K562 (cell line): Measurements from ENCODE around the gene ANKRD16. TPM values are rescaled to one million over a fixed set of nuclear protein-coding genes. Genes with fewer than 3 reads are reported as not detected.

Experiments used
- ATAC-seq: fragments of 200-7000 bp; cut with Tn5 transposase; 3 replicates; pipeline ENCODE4 v1.9.1; 2020; ENCODE audit warnings: moderate library complexity
- BruUV-seq: library from RNA; stranded (reverse); fragments of 400-500 nt; replicated peaks from 2 replicates; lab custom pipeline; 2021; lab: Mats Ljungman, UMichigan
- CTCF ChIA-PET: fragments of 300-600 bp; formaldehyde crosslinking; extraction: SDS; loops from one replicate; lab custom pipeline; 2021; ENCODE audit warnings: low intra/inter-chr PET ratio; lab: Yijun Ruan, JAX
- POLR2A ChIA-PET: fragments of 300-600, 350-650 bp; sonication (Branson Sonifier 250); formaldehyde crosslinking; extraction: SDS; loops from one replicate; lab custom pipeline; 2021; ENCODE audit warnings: antibody characterized with exemption, inconsistent platforms; lab: Yijun Ruan, JAX
- DNase-seq, 4 experiments: peaks; one replicate each; pipeline versions ENCODE4 v3.0.0 to v3.0.0-alpha.2; 2011 to 2018; ENCODE audit warnings: low spot score in 3 of 4, mixed read lengths in 3 of 4; ENCODE audit errors: extremely low read depth in 1 of 4
- FAIRE-seq: peaks from 2 replicates; lab custom pipeline; 2011; peaks lifted over from hg19 to GRCh38; lab: Jason Lieb, UNC
- H2AFZ ChIP-seq: 2 replicates; pipeline ENCODE4 v1.6.0; 2011; ENCODE audit warnings: low read depth, low read length, control low read depth, inconsistent platforms
- H3K27ac ChIP-seq: fragments of 200-600 bp; 3 replicates; pipeline ENCODE4 v1.8.0; 2011; ENCODE audit warnings: low read depth, mild to moderate bottlenecking, control low read depth, inconsistent platforms, low read length, moderate library complexity, mixed read lengths; ENCODE audit errors: extremely low read depth
- H3K27me3 ChIP-seq, 2 experiments: fragments of 300-600 bp in 1 of 2; 2 replicates in 1 of 2; 3 replicates in 1 of 2; pipeline versions ENCODE4 v1.6.0 to v1.8.0; 2011; ENCODE audit warnings: inconsistent platforms in 2 of 2, low read length in 2 of 2, mild to moderate bottlenecking in 1 of 2, mixed read lengths in 1 of 2, moderate library complexity in 1 of 2; ENCODE audit not compliant: control insufficient read depth in 2 of 2, insufficient read depth in 2 of 2
- H3K36me3 ChIP-seq: fragments of 300-600 bp; 3 replicates; pipeline ENCODE4 v1.8.0; 2011; ENCODE audit warnings: mild to moderate bottlenecking, low read length, inconsistent platforms; ENCODE audit not compliant: control insufficient read depth, insufficient read depth
- H3K4me1 ChIP-seq, 2 experiments: fragments of 200-600 bp in 1 of 2; replicated peaks in 1 of 2; 2 replicates in 1 of 2; 3 replicates in 1 of 2; pipeline versions ENCODE4 v1.5.1 to v1.8.0; 2011; ENCODE audit warnings: inconsistent platforms in 2 of 2, low read length in 2 of 2, mild to moderate bottlenecking in 1 of 2, mixed read lengths in 1 of 2, moderate library complexity in 1 of 2; ENCODE audit not compliant: control insufficient read depth in 2 of 2, insufficient read depth in 2 of 2
- H3K4me2 ChIP-seq: 2 replicates; pipeline ENCODE4 v1.6.1; 2011; ENCODE audit warnings: low read length, control low read depth, inconsistent platforms, mixed read lengths; ENCODE audit not compliant: insufficient read depth
- H3K4me3 ChIP-seq: fragments of 200-600 bp; sonication (generic), shearing (Covaris generic); 2 replicates; pipeline ENCODE4 v1.5.1; 2016; ENCODE audit warnings: control low read depth, inconsistent platforms
- H3K79me2 ChIP-seq: fragments of 200-600 bp; 3 replicates; pipeline ENCODE4 v1.8.0; 2011; ENCODE audit warnings: low read length, inconsistent platforms; ENCODE audit not compliant: control insufficient read depth, insufficient read depth
- H3K9ac ChIP-seq, 2 experiments: 2 replicates each; pipeline versions ENCODE4 v1.6.0 to v1.6.1; 2011; ENCODE audit warnings: low read depth in 2 of 2, low read length in 2 of 2, control low read depth in 1 of 2, inconsistent platforms in 1 of 2, mild to moderate bottlenecking in 1 of 2, mixed read lengths in 1 of 2; ENCODE audit not compliant: insufficient read depth in 1 of 2
- H3K9me1 ChIP-seq: one replicate; pipeline ENCODE4 v1.6.0; 2011; ENCODE audit warnings: inconsistent platforms, mild to moderate bottlenecking, low read length, moderate library complexity; ENCODE audit not compliant: control insufficient read depth, insufficient read depth
- H3K9me3 ChIP-seq: replicated peaks from 2 replicates; pipeline ENCODE4 v1.5.1; 2011; ENCODE audit warnings: low read depth, low read length, inconsistent platforms; ENCODE audit not compliant: control insufficient read depth, insufficient read depth
- H4K20me1 ChIP-seq: replicated peaks from 2 replicates; pipeline ENCODE4 v1.6.1; 2011; ENCODE audit warnings: low read length, inconsistent platforms, mixed read lengths; ENCODE audit not compliant: control insufficient read depth, insufficient read depth
- CEBPG ChIP-seq, 3 experiments: fragments of 200-800 bp in 1 of 3; sonication (Bioruptor generic) in 1 of 3; sonication (generic) in 1 of 3; formaldehyde crosslinking in 1 of 3; IDR thresholded peaks in 2 of 3; conservative IDR thresholded peaks in 1 of 3; 2 replicates each; pipeline versions ENCODE4 v1.6.1 to v1.8.0; 2016 to 2022; ENCODE audit warnings: missing compliant biosample characterization in 2 of 3, missing genetic modification characterization in 2 of 3, mild to moderate bottlenecking in 1 of 3, missing genetic modification reagents in 1 of 3
- FOXP1 ChIP-seq: sonication (generic); formaldehyde crosslinking; IDR thresholded peaks from 2 replicates; pipeline ENCODE4 v1.8.0; 2022; ENCODE audit warnings: mild to moderate bottlenecking, missing genetic modification reagents
- SMARCA5 ChIP-seq: fragments of 450-650 bp; IDR thresholded peaks from 2 replicates; pipeline ENCODE4 v1.6.1; 2016
- WHSC1 ChIP-seq: IDR thresholded peaks from one replicate; pipeline ENCODE4 v1.6.1; 2012; ENCODE audit warnings: low read length, control low read depth, inconsistent platforms
- ZC3H11A ChIP-seq: IDR thresholded peaks from 2 replicates; pipeline ENCODE4 v1.6.1; 2012; ENCODE audit warnings: low read depth, low read length, improper control_type of control experiment
- ZFP91 ChIP-seq: sonication (generic); formaldehyde crosslinking; IDR thresholded peaks from 2 replicates; pipeline ENCODE4 v1.8.0; 2022; ENCODE audit warnings: mild to moderate bottlenecking, missing genetic modification reagents
- WGBS: fragments of 100-300 bp; shearing (Covaris generic); methylation state at CpG from one replicate; pipeline ENCODE4 v1.1.6; 2016; ENCODE audit warnings: low coverage, mixed read lengths; ENCODE audit not compliant: insufficient coverage; ENCODE audit errors: missing lambda C conversion rate; 5-methylcytosine and 5-hydroxymethylcytosine counted together
- in situ Hi-C: fragments of 300-500 bp; cut with MboI; formaldehyde crosslinking; loops from 4 replicates; pipeline ENCODE4 v1.15.0; 2018; ENCODE audit warnings: inconsistent platforms, mixed read lengths
- intact Hi-C: fragments of 100-400 bp; cut with micrococcal nuclease; formaldehyde crosslinking; loops from 2 replicates; pipeline ENCODE4 v1.14.2; 2022
- polyA plus RNA-seq, 8 experiments: library from polyadenylated mRNA; depleted of rRNA in 4 of 8; stranded (reverse) in 5 of 8; unstranded in 3 of 8; fragments of >200 nt; fragmentation: Nextera tagmentation in 2 of 8; fragmentation: Illumina TruSeq in 1 of 8; extraction: Ambion mirVana in 2 of 8; extraction: Trizol in 1 of 8; gene quantifications; 2 replicates each; pipeline versions ENCODE4 v1.2.1 to v1.2.3, GENCODE V29; 2011 to 2014; ENCODE audit warnings: inconsistent platforms in 1 of 8, missing spikeins in 1 of 8
- total RNA-seq, 7 experiments: library from RNA; depleted of rRNA in 6 of 7; stranded (reverse); fragments of >200 nt in 6 of 7; fragmentation: Illumina TruSeq in 2 of 7; extraction: Trizol in 2 of 7; gene quantifications; 2 replicates each; pipeline versions ENCODE4 v1.2.1 to v1.2.3, GENCODE V29; 2011 to 2021; ENCODE audit warnings: low replicate concordance in 1 of 7

ANKRD16 gene
- total and polyA plus RNA-seq, 9 of the 15 experiments (the other 6 are each of a cell fraction or from before 2014, with no cell fraction given): 1.5 to 16.0 (median 9.5) TPM

GRCh38 chr10:5937016-5937415 lies 47.3 kb upstream of the ANKRD16 start:
- CTCF ChIA-PET: no interaction called here

GRCh38 chr10:5935628-5936027 lies 45.9 kb upstream of the ANKRD16 start:
- Histone ChIP-seq H3K79me2 (peaks cover 11% of the 10 kb centered on the region; the same call in 1 of the 3 replicates), H3K9me1 (no peaks in the 10 kb centered on the region), H3K9ac (no peak overlapping the region; a peak in 1 of 4 replicates), H3K27ac (no peak overlapping the region), H3K4me1 (peaks cover 20 to 31% of the 10 kb centered on the region in 2 experiments; a peak in 4 of 5 replicates), H3K27me3 (no peaks in the 10 kb centered on the region), H2AFZ (no peak overlapping the region), H3K36me3 (peaks cover 68% of the 10 kb centered on the region), H4K20me1 (no peaks in the 10 kb centered on the region), H3K9me3 (no peaks in the 10 kb centered on the region), H3K4me3 (no peak overlapping the region), H3K4me2 (no peak overlapping the region)
- DNase-seq: no peak
- no peak for FAIRE-seq
- intact Hi-C loops: no loop called here
- no TSS peak for BruUV-seq
- 93% methylated on average over 9 of the region's 10 CpGs for WGBS
- ChIA-PET CTCF (no interaction called here), POLR2A (interaction anchor here (0.6 to 1.4 kb wide), 2 partner anchors 8 to 191 kb away, joined by 3 read pairs; no protein-coding TSS in a partner anchor)
- ATAC-seq: no peak
- in situ Hi-C loops: loop anchor here (25.0 kb wide), 1 partner anchor 452 kb away; no protein-coding TSS in a partner anchor
- peak; percentile 56 for TF ChIP-seq WHSC1
- no peak for TF ChIP-seq ZFP91 (CRISPR knock-in tag)

More at GRCh38 chr10:5937016-5937415, 47.3 kb upstream of the ANKRD16 start:
- POLR2A ChIA-PET: interaction anchor here (0.6 to 0.8 kb wide), 2 partner anchors 12 to 412 kb away, joined by 3 to 4 read pairs; partner anchors contain the start of gene CALML3
- H3K9me3 ChIP-seq: no peaks in the 10 kb centered on the region
- H3K27me3 ChIP-seq: no peaks in the 10 kb centered on the region
- intact Hi-C loops: no loop called here
- H3K9me1 ChIP-seq: no peaks in the 10 kb centered on the region
- peaks cover 11% of the 10 kb centered on the region; the same call in 1 of the 3 replicates for H3K79me2 ChIP-seq
- peaks cover 60% of the 10 kb centered on the region for H3K36me3 ChIP-seq
- DNase-seq (no peak), ATAC-seq (no peak), FAIRE-seq (no peak)
- TSS peak; percentile 39 for BruUV-seq
- in situ Hi-C loops: loop anchor here (25.0 kb wide), 1 partner anchor 450 kb away; no protein-coding TSS in a partner anchor
- 94% methylated on average over 17 of the region's 18 CpGs for WGBS
- no peak overlapping the region for H3K4me2 ChIP-seq
- no peak overlapping the region for H3K27ac ChIP-seq
- H2AFZ ChIP-seq: no peak overlapping the region
- no peaks in the 10 kb centered on the region for H4K20me1 ChIP-seq
- no peak overlapping the region for H3K4me3 ChIP-seq
- TF ChIP-seq SMARCA5: no peak
- no peak for TF ChIP-seq CEBPG (CRISPR knock-in tag; IDR thresholded peaks at IDR 0.05)
- no peak for TF ChIP-seq CEBPG (tag; conservative IDR thresholded peaks at IDR 0.05 in 1 of 2, IDR thresholded peaks at IDR 0.05 in 1 of 2)
- no peak for TF ChIP-seq FOXP1 (CRISPR knock-in tag)
- no peak for TF ChIP-seq ZC3H11A
- H3K9ac ChIP-seq: no peak overlapping the region
- peaks cover 31 to 43% of the 10 kb centered on the region in 2 experiments; a peak in 4 of 5 replicates for H3K4me1 ChIP-seq
